Mucosa of rectum (tissue), 2 donors: ENCODE data around the gene IGFBPL1.

Experiments used
- H3K27ac ChIP-seq, 2 donors: one replicate each; pipeline ENCODE4 v1.7.0; 2013; ENCODE audit warnings: inconsistent platforms in 2 of 2, low read depth in 2 of 2, low read length in 2 of 2
- H3K27me3 ChIP-seq, 2 donors: one replicate each; pipeline ENCODE4 v1.7.0; 2013; ENCODE audit warnings: low read length in 2 of 2; ENCODE audit not compliant: control insufficient read depth in 2 of 2, insufficient read depth in 2 of 2
- H3K36me3 ChIP-seq, 2 donors: one replicate each; pipeline ENCODE4 v1.7.0; 2013; ENCODE audit warnings: low read length in 2 of 2; ENCODE audit not compliant: control insufficient read depth in 2 of 2, insufficient read depth in 2 of 2
- H3K4me1 ChIP-seq, 2 donors: one replicate each; pipeline ENCODE4 v1.7.0; 2013; ENCODE audit warnings: low read length in 2 of 2, mild to moderate bottlenecking in 1 of 2; ENCODE audit not compliant: control insufficient read depth in 2 of 2, insufficient read depth in 2 of 2
- H3K4me3 ChIP-seq, 2 donors: one replicate each; pipeline ENCODE4 v1.7.0; 2013; ENCODE audit warnings: low read length in 2 of 2
- H3K9ac ChIP-seq, 2 donors: one replicate each; pipeline ENCODE4 v1.7.0; 2013; ENCODE audit warnings: low read length in 2 of 2, low read depth in 1 of 2, mild to moderate bottlenecking in 1 of 2
- H3K9me3 ChIP-seq, 2 donors: one replicate each; pipeline ENCODE4 v1.7.0; 2013; ENCODE audit warnings: low read length in 2 of 2; ENCODE audit not compliant: control insufficient read depth in 2 of 2
- donor health status: healthy.
- donor health status: Normal muscosa, but diverticular disease.

Gene IGFBPL1

DNA sequence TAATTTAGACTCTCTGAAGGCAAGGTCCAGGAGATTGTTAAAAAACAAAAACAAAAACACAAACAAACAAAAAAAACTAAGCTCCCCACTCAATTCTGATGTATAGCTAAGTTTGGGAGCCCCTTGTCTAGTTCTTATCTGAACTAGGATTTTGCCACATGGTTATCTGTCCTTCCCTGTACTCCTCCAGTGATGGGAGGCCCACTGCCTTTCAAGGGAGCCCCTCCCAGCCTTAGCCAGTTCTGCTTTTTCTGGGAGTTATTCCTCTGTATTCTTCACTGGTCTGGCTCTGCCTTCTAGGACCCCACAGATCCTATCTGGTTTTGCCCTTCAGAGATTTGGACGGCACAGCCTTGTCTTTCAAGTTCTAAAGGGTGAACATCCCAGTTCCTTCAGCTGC is 33.8 kb downstream of the IGFBPL1 start:
- Histone ChIP-seq H3K4me3 (no peak overlapping the region), H3K27ac (peak overlapping the region; percentile 31 to 62), H3K4me1 (peaks cover 20 to 24% of the 10 kb centered on the region in 2 donors), H3K9ac (no peak overlapping the region), H3K27me3 (no peaks in the 10 kb centered on the region), H3K36me3 (no peaks in the 10 kb centered on the region), H3K9me3 (no peaks in the 10 kb centered on the region)

- H3K27ac ChIP-seq = peak overlapping the region in 1 of 2 donors; percentile 54
- H3K9ac ChIP-seq = no peak overlapping the region
- H3K36me3 ChIP-seq = no peaks in the 10 kb centered on the region
- peaks cover 17 to 24% of the 10 kb centered on the region in 2 donors for H3K4me1 ChIP-seq
- H3K27me3 ChIP-seq = no peaks in the 10 kb centered on the region
- no peak overlapping the region for H3K4me3 ChIP-seq
- H3K9me3 ChIP-seq = peaks cover 0 to 3% of the 10 kb centered on the region in 2 donors
Measured at GRCh38 chr9:38389313-38389712, 34.9 kb downstream of the IGFBPL1 start.

- no peak overlapping the region for H3K4me3 ChIP-seq
- H3K4me1 ChIP-seq = peaks cover 14 to 24% of the 10 kb centered on the region in 2 donors
- H3K9me3 ChIP-seq = peaks cover 0 to 3% of the 10 kb centered on the region in 2 donors
- no peak overlapping the region for H3K9ac ChIP-seq
- H3K27me3 ChIP-seq = no peaks in the 10 kb centered on the region
- no peaks in the 10 kb centered on the region for H3K36me3 ChIP-seq
- peak overlapping the region; percentile 41 to 48 for H3K27ac ChIP-seq
Measured at GRCh38 chr9:38388283-38389223, 35.7 kb downstream of the IGFBPL1 start.

DNA sequence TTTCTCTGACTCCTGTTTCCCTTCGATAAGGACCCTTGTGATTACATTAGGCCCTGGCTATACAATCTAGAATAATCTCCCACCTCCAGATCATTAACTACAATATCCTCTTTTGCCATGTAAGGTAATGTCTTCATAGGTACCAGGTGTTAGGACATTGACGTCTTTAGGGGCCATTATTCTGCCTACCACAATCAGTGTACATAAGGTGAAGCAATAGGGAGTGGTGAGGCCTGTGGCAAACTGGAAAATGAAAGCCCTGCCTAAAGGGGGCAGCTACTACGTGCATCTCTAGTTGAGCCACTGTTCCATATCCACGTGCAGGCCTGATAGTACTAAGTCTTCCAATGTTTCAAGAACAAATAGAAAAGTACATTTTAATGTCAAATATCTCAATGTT is 36.5 kb downstream of the IGFBPL1 start:
- Histone ChIP-seq H3K27ac (peak overlapping the region; percentile 5 to 7), H3K36me3 (no peaks in the 10 kb centered on the region), H3K9ac (no peak overlapping the region), H3K9me3 (peaks cover 0 to 3% of the 10 kb centered on the region in 2 donors), H3K4me1 (peaks cover 8 to 17% of the 10 kb centered on the region in 2 donors), H3K27me3 (no peaks in the 10 kb centered on the region), H3K4me3 (no peak overlapping the region)

GRCh38 chr9:38387066-38387465 is 37.2 kb downstream of the IGFBPL1 start:
- Histone ChIP-seq H3K4me3 (no peak overlapping the region), H3K27me3 (no peaks in the 10 kb centered on the region), H3K9me3 (peaks cover 0 to 3% of the 10 kb centered on the region in 2 donors), H3K4me1 (peaks cover 5 to 15% of the 10 kb centered on the region in 2 donors), H3K27ac (peak overlapping the region in 1 of 2 donors; percentile 19), H3K9ac (no peak overlapping the region), H3K36me3 (no peaks in the 10 kb centered on the region)

DNA sequence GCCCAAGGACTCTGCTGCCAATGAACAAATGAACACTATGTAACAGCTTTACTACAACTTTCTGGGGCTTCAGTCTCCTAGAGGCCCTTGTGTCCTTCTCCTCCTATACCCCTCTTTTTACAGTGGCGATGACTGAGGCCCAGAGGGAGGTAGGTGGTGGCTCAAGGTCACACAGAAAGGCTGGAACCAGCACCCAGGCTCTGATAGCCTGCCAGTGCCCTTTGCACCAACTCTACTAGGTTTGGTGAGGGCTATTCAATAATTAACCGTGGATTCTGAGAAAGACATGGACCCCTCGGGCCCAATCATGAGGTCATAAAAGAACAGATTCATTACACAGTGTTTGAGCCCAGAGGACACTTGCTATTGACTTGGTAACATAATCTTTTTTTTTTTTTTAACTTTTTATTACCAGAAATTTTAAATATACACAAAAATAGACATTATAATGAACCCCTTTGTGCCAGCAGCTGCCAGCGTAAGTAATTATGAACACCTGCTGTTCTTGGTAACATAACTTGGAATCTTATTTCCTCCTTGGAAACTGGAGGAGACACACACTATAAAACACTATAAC is 37.8 kb downstream of the IGFBPL1 start:
- no peaks in the 10 kb centered on the region for H3K27me3 ChIP-seq
- H3K9ac ChIP-seq = no peak overlapping the region
- H3K4me1 ChIP-seq = peaks cover 4 to 14% of the 10 kb centered on the region in 2 donors
- no peaks in the 10 kb centered on the region for H3K36me3 ChIP-seq
- peaks cover 0 to 3% of the 10 kb centered on the region in 2 donors for H3K9me3 ChIP-seq
- H3K27ac ChIP-seq = peak overlapping the region; percentile 45 to 50
- no peak overlapping the region for H3K4me3 ChIP-seq

DNA sequence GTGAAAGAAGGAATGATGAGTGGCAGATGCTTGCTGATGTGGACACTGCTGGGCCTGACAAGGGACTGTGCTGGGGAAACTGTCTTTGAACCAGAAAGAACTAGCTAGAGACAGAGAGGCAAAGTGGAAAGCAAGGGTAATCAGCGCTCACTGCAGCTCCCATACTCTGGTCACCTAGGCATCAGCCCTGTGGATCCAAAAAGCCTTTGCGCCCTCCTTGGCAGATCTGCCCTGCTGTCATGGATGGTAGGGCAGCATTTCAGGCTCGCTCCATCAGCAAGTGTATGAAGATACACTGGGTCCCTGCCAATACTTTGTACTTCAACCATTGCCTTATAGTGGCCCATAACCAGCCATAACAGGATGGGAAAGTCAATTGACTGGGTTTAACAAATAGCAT is 38.4 kb downstream of the IGFBPL1 start:
- peaks cover 4 to 14% of the 10 kb centered on the region in 2 donors for H3K4me1 ChIP-seq
- H3K9ac ChIP-seq = no peak overlapping the region
- H3K27ac ChIP-seq = peak overlapping the region; percentile 45 to 50
- peaks cover 0 to 3% of the 10 kb centered on the region in 2 donors for H3K9me3 ChIP-seq
- H3K4me3 ChIP-seq = no peak overlapping the region
- H3K27me3 ChIP-seq = no peaks in the 10 kb centered on the region
- no peaks in the 10 kb centered on the region for H3K36me3 ChIP-seq

GRCh38 chr9:38384990-38385848 is 39.0 kb downstream of the IGFBPL1 start:
- H3K27ac ChIP-seq = peak overlapping the region; percentile 45 to 50
- peaks cover 4 to 16% of the 10 kb centered on the region in 2 donors for H3K4me1 ChIP-seq
- H3K9me3 ChIP-seq = peaks cover 0 to 3% of the 10 kb centered on the region in 2 donors
- no peaks in the 10 kb centered on the region for H3K27me3 ChIP-seq
- no peak overlapping the region for H3K9ac ChIP-seq
- no peak overlapping the region for H3K4me3 ChIP-seq
- H3K36me3 ChIP-seq = no peaks in the 10 kb centered on the region

DNA sequence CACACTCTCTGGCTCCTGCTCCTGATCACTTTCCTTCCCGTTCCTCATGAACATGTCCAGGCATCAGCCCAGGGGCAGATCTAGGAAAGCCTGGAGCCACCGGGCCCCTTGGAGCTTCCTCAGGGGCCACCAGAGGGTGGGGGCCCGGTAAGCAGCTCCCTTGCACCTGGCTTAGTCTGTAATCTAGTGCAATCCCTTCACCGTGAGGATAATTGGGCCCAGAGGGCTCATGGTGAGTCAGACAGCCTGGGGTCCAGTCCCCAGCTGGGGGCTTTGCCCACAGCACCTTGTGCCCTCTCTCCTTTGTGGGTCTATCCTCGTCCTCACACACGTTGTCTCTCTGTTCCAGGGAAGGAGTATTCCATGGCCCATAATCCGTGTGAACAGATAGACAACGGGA is 42.1 kb downstream of the IGFBPL1 start:
- H3K9ac ChIP-seq = no peak overlapping the region
- H3K4me1 ChIP-seq = peaks cover 4 to 16% of the 10 kb centered on the region in 2 donors
- no peak overlapping the region for H3K4me3 ChIP-seq
- no peaks in the 10 kb centered on the region for H3K27me3 ChIP-seq
- no peaks in the 10 kb centered on the region for H3K36me3 ChIP-seq
- H3K27ac ChIP-seq = no peak overlapping the region
- H3K9me3 ChIP-seq = peaks cover 0 to 3% of the 10 kb centered on the region in 2 donors
